ENCODE measurements around the gene PSG6. TPM values are rescaled to one million over a fixed set of nuclear protein-coding genes. Genes with fewer than 3 reads are reported as not detected.
"Not testable (repeated sequence)": the region's sequence is repeated elsewhere in the genome, so short reads cannot be mapped to it uniquely, and the experiment has no call there.

The PSG6 gene
- not detected in 2 replicates for total RNA-seq (2014; rRNA removed)
- polyA plus RNA-seq (2012) = 0.06 TPM

DNA sequence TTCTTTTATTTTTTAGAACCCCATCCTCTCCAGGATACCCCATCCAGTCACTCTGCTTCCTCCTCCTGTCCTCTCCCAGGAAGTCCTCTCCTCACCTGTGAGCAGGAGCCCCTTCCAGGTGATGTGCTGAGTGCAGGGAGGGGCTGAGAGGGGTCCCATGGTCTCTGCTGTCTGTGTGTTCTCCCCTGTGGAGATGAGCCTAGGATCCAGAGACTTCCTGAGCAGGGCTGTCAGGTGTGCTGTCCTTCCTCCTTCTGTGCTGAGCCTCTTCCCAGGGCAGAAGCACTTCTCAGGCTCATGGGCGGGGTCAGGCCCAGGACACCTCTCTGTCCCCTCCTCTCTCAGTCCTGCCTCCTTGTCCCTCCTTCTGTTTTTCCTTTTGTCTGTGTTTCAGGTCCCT, at the start of gene PSG6:
PSG6 (minus strand) TSS at position 261 of the 400 bp plus-strand sequence; CDS start at position 159, 102 bp downstream.
- not testable (repeated sequence) for DNase-seq (ENCODE audit: low read depth)

DNA sequence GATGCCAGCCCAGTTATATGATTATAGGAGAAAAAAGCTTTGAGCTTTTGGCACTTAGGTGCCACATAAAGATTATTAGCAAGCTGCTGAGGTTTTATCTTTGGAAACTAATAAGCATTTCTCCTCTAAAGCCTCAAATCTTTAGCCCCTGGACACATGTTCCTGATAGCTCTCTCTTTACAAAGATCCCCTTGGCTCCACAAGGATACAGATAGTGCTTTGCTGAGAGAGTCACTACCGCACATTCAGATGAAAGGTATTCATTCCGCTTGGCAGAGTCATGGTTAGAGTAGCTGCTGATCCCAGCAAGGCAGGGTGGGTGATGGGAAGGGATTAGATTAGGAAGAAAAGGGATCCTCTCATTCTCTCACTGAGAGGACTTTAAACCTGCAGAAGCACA, 47.5 kb upstream of the PSG6 start:
- peak; percentile 67 for DNase-seq (ENCODE audit: low read depth)

DNA sequence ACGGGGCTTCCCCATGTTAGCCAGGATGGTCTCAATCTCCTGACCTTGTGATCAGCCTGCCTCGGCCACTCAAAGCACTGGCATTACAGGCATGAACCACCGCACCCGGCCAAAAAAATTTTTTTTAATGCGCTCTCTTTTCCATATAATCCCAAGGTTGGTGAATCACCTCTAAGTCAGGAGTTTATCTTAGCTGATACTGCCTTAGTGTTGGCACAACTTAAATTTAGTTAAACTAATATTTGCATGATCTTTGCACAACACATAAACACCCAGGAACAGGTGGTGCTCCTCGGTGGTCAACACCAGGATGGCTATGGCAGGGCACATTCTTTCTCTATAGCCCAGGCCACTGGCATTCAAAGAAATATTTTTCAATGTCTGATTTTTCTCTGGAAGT, 43.4 kb upstream of the PSG6 start:
- DNase-seq (ENCODE audit: low read depth) = peak; percentile 56

DNA sequence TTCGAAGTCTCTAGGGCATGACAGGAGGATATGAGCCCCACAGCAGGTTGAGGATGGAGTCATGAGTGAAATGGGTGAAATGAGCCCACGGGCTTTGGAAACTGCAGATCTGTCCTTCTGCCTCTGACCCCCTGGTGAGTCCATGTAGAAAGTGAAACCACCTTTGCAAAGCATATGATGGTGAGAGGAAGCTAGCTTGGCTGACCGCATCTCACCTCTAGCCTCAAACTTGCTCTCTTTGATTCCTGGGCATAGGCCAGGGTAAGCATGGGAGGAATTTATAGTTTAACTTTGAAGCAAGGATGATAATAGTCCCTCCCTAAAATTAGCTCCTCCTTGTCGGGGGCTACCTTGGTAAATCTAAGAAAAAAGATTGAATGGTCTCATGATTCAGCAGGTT, 34.4 kb upstream of the PSG6 start:
- not testable (repeated sequence) for DNase-seq (ENCODE audit: low read depth)

DNA sequence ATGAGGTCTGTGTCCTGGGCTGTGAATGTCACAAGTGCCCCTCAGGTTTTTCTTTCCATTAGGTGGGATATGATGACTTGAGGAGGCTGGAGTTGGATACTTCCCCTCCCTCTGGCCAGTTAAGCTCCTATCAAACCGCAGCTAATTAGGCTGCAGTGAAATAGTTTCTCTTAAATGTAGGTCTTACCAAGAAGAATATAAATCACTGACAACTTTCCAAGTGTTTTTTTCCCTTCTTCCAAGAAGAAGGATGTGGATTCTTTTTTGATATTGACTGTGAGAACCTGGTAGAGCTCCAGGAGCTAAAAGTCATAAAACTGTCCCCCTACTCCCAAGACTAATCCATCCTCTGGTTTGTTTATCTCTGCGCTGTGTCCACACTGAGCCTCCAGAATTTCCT, 33.8 kb upstream of the PSG6 start:
- not testable (repeated sequence) for DNase-seq (ENCODE audit: low read depth)

DNA sequence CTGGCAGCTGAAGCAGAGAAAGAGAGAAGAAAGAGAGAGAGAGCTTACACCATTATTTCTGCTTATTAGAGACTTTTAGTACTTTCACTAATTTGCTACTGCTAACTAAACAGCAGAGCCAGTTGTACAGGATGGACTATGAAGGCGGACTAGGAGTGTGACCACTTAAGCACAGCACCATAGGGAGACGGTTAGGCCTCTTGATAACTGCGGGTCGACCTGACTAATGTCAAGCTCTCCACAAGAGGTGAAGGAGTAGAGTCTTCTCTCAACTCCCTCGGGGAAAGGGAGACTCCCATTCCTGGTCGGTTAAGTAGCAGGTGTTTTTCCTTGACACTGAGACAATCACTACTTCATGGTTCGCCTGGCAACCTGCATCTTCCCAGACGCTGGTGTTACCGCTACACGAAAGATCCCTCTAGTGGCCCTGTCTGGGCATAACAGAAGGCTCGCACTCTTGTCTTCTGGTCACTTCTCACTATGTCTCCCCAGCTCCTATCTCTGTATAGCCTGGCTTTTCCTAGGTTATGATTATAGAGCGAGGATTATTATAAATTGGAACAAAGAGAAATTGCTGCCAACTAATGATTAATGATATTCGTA, 24.6 kb upstream of the PSG6 start:
- DNase-seq (ENCODE audit: low read depth) = peak; percentile 14

DNA sequence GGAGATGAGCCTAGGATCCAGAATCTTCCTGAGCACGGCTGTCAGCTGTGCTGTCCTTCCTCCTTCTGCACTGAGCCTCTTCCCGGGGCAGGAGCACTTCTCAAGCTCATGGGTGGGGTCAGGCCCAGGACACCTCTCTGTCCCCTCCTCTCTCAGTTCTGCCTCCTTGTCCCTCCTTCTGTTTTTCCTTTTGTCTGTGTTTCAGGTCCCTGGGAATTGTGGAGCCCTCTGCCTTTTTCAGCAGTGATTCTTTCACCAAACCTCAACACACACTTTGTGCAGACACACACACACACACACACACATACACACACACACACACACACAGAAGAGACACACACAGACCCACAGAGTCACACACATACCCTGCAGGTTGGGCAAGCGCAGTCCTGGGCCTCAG, 19.4 kb upstream of the PSG6 start, which contains the start of gene PSG7:
PSG7 (minus strand) TSS at position 101 of the 400 bp plus-strand sequence. CDS start 131 bp downstream, outside the sequence.
- DNase-seq (ENCODE audit: low read depth) = not testable (repeated sequence)

DNA sequence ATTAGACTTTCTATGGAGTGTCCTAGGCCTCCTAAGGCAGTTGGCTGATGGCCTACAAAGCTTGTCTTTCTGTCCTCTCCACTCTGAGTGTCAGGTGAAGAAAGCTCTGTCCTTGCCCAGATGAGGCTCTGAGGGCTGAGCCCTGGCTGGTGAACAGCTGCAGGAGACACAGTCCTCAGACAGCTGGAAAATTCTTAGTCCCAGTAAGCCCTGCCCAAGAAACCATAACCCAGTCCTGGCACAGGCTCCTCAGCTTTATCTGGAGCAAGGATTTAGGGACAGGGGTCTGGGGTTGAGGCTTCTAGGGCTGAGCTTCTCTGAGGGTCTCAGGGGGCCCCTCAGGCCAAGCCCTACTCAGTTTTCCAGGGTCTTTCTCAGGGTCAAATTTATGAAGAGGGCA, 17.0 kb upstream of the PSG6 start:
- DNase-seq (ENCODE audit: low read depth) = peak; percentile 15

DNA sequence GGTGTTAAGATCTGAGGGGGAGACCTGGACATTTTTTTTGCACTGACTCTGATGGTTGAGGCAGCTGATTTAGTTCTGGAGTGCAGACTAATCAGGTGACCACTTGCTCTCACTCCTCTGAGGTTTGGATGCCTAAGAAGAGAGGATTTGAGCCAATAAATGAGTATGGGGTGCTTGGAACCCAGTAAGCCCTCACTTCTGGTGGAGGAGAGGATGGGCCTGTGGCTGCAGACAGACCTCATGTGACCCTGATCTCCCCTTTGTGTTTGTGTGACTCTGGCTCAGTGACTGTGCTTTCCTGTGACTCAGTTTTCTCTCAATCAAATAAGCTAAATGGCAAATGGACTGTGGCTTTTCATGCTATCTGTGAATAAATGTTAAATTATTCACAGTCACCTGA, 16.5 kb upstream of the PSG6 start:
- peak; percentile 8 for DNase-seq (ENCODE audit: low read depth)

DNA sequence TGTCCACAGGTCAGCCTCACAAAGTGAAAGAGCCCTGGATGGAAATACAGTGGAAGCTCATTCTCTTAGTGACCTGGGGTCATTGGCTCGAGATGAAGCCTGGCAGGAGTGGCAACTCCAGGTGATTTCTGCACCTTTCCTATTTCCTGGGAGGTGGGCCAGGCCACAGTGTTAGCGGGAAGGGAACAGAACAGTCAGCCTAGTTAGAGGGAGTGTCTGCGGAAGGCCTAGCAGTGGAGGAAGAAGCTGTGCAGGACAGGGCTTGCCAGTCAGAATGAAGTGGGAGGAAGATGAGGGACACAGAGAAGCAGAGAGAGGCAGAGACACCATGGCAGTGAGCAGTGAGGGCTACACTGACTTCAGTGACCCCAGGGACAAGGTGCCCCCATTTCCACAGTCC, 15.7 kb upstream of the PSG6 start:
- DNase-seq (ENCODE audit: low read depth) = not testable (repeated sequence)

DNA sequence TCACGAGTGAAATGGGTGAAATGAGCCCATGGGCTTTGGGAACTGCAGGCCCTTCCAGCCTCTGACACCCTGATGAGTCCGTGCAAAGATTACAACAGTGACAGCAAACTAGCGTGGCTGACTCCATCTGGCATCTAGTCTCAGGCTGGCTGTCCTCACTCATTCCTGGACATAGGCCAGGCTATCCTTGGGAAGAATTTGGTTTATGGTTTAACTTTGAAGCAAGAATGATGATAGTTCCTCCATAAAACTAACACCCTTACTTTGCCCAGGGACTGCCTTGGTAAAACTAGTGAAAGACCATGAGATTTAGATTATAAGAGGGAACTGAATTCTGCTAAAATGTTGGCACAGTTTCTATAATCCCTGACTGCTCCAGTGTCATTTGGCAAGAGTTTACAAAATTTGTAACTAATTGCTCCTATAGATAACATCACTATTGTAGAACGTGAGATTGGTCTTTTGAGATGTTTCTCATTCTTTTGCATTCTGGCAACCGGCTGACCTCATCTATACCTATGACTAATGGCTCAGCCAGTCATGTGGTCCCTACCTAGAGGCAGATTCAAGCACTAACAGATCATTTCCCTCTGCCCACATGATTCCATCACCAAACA, 14.9 kb upstream of the PSG6 start:
- peak; percentile 64 for DNase-seq (ENCODE audit: low read depth)

DNA sequence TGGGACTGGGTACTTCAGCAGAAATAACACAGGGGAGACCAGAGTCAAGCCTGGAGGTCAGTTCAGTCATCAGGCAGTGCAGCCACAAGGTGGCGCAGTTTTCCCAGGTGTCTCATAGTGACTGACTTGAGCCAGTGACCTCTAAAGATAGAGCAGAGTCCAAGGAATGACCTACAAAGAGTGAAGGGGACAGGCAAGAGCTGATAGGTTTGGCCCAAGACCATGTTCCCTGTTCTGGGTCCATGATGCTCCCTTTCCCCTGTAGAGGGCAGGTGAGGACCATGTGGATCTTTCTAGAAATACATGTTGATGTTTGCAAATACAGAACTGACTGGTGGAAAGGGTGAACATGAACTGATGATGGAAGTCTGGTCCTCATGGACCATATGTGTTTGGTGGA, 12.5 kb upstream of the PSG6 start:
- DNase-seq (ENCODE audit: low read depth) = peak; percentile 28

DNA sequence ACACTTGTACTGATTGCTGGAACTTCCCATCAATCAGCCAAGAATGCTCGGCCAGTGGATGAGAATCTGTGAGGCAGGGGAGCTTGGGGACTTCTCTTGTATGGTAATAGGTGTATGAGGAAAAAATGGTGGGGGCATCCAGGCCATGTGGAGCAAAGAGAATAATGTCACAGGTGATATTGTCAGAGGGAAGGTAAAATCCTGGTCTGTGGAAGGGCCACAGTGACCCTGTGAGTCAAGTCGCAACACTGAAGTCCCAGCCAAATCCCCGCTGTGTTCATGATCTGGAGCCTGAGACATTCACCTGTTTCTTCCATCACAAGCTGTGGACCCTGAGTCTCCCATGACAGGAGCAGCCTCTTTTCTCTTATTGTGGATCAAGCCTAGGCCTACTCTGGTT, 11.2 kb upstream of the PSG6 start:
- DNase-seq (ENCODE audit: low read depth) = no peak

DNA sequence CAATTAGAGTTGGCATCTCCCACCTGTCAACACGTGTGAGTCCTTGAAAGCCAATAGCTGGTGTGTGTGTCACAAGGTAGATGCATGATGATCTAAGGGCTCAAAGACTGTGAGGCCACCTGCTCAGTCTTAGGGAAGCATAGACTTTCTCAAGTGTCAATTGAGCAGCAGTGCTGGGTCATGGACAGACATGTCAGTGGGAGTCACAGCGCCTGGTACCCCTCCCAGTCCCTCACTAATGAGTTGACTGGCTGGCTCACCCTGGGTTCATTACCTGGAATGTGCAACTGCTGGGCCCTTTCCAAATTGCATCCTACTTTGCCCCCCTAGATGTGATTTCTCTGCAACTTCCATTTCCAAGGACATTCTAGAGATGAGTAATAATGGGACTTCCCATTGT, 9.1 kb upstream of the PSG6 start:
- no peak for DNase-seq (ENCODE audit: low read depth)

DNA sequence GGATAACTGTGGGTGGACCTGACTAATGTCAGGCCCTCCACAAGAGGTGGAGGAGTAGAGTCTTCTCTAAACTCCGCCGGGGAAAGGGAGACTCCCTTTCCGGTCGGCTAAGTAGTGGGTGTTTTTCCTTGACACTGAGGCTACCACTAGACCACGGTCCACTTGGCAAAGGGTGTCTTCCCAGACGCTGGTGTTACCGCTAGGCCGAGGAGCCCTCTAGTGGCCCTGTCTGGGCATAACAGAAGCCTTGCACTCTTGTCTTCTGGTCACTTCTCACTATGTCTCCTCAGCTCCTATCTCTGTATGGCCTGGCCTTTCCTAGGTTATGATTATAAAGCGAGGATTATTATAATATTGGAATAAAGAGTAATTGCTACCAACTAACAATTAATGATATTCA, 5.4 kb upstream of the PSG6 start:
- peak; percentile 49 for DNase-seq (ENCODE audit: low read depth)

DNA sequence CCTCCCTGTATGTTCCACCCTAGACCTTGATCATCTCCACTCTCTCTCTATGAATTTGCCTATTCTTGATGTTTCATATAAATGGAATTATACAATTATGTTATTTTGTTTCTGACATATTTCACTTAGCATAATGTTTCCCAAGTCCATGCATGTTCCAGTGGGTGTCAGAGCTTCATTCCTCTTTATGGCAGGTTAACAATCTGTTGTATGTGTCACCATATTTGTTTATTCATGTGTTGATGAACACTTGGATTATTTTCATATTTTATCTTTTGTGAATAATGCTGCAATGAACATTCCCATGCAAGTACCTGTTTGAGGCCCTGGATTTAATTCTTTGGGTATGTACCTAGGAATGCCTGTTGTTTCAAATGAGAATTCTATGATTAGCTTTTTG, 3.3 kb upstream of the PSG6 start:
- not testable (repeated sequence) for DNase-seq (ENCODE audit: low read depth)

DNA sequence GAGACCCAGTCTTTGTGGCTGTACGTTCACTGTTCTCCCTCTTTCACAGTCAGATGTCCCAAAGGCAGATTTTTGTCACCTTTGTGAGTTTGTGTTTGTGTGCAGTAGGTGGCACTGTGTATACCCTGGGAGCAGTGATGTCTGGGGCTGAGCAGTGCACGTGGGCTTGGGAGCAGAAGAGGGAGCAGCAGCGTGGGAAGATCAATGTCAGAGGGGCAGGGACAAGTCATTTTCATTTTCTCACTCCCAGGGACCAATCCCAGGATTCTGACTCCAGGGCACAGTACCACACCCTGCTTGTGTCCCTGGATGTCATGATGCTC, 2.0 kb upstream of the PSG6 start:
- no peak for DNase-seq (ENCODE audit: low read depth)

DNA sequence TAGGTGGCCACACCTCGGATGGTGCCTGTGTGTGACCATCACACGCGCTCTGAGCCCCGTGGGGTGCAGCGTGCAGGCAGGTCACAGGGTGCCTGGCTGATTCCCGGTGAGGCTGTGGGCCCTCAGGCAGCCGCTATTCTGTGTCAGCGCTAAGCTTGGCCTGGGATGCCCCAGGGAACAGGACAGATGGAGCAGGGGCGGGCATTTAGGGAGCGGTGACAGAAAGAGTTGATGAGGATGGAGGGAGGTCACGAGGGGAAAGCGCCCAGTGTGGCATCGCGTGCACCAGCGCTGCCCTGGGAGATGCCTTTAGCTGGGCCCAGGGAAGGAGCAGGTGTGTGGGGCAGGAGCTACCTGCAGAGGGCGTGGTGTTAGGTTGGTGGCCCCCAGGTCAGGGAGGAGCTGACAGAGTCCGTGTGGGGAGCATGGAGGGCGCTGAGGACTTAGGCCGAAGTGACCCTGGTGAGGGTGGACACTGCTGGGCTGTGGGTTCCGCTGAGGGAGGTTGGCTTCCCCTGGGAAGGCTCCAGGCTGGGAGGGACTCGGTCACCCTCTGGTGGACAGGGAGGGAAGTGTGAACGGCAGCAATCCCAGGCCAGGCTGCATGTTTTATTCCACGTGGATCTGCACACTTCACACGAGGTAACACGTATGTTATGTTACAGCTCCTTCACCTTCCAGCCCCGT, 1.5 kb upstream of the PSG6 start:
- not testable (repeated sequence) for DNase-seq (ENCODE audit: low read depth)

DNA sequence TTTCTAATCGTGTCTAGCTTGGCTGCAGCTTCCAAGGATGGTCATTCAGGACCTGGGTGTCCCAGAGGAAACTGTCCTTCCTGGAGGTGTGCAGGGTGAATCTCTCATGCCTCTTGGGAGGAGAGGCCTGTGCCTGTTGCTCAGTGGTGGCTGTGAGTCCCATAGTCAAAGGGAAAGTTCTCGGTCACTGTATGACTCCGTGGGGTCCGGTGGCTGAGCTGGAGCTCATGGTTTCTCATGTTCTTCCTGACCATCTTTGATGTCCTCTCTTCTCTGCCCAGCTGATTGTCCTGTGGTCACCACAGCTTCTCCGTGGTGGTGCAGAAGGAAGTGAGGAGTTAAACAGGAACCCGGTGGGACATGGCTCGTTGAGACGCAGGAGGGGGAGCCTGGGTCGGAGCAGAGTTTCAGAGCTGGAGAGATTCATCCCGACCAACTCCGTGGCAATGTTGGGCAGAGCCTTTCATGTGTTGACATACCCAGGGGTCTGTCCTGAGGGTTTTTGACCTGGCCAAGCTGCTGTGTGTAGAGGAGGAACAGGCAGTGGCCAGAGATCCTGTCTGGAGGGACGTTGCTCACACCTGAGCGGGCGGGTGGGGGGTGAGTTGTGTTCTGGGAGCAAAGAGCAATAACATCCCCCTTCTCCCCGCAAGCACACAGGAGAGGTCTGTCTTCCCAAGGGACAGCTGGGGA, 829 bp upstream of the PSG6 start:
- not testable (repeated sequence) for DNase-seq (ENCODE audit: low read depth)

DNA sequence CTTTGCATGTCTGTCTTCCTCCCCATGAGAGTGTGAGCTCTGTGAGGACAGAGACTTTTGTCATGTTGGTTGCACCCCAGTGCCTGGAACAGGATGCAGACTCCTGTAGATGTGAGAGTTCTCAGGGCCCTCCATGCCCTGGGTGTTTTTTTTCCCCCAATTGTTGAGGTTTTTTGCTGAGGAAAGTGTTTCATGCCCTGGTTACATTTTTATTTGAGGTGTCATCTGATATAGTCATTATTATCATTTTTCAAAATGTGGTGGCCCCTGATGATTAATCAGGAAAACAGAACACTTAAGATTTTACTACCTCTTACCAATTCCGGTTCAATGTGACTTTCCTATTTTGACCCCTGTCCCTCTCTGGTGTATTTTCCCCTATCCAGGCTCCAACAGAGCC, 763 bp downstream of the PSG6 start:
- not testable (repeated sequence) for DNase-seq (ENCODE audit: low read depth)

DNA sequence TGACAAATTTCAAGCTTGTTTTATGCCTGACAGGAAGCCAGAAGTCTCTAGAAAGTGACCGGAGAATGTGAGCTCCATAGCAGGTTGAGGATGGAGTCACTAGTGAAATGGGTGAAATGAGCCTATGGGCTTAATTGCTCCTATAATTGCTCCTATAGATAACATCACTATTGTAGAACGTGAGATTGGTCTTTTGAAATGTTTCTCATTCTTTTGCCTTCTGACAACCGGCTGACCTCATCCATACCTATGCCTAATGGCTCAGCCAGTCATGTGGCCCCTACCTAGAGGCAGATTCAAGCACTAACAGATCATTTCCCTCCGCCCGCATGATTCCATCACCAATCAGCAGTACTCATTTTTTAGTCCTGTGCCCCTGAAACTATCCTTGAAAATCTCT, 4.2 kb downstream of the PSG6 start:
- DNase-seq (ENCODE audit: low read depth) = not testable (repeated sequence)

DNA sequence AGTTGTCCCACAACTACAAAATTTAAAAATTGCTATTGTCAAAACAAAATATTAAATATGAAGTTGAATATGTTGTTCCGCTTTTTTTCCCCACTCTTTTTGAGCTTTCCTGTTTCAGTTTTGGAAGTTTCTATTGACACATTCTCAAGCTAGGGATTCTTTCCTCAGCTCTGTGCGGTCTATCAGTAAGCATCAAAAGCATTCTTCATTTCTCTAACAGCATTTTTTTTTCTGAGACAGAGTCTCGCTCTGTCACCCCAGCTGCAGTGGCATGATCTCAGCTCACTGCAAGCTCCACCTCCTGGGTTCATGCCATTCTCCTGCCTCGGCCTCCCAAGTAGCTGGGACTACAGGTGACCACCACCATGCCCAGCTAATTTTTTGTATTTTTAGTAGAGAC, 4.8 kb downstream of the PSG6 start:
- not testable (repeated sequence) for DNase-seq (ENCODE audit: low read depth)
